A673 (cell line): ENCODE results near the gene FBXL2. TPM values are rescaled to one million over a fixed set of nuclear protein-coding genes. Genes with fewer than 3 reads are reported as not detected.

Source experiments
- BruUV-seq: library from RNA; stranded (reverse); fragments of 400-500 nt; replicated peaks from 2 replicates; lab custom pipeline; 2021; lab: Mats Ljungman, UMichigan
- CTCF ChIA-PET: fragments of 300-600 bp; sonication (Branson Sonifier 250); formaldehyde crosslinking; loops from one replicate; lab custom pipeline; 2022; ENCODE audit warnings: antibody characterized with exemption; lab: Charles Lee
- POLR2A ChIA-PET: fragments of 300-600 bp; sonication (Branson Sonifier 250); formaldehyde crosslinking; loops from one replicate; lab custom pipeline; 2022; ENCODE audit warnings: antibody characterized with exemption; ENCODE audit not compliant: low non-redundant PET; lab: Charles Lee
- DNase-seq: peaks from one replicate; pipeline ENCODE4 v3.0.0-alpha.2; 2015; ENCODE audit warnings: low spot score
- H3K27ac ChIP-seq: fragments of 200-600 bp; sonication (generic); 2 replicates; pipeline ENCODE4 v1.5.1; 2016; ENCODE audit warnings: mixed run types, low read depth, mild to moderate bottlenecking, mixed read lengths, antibody characterized with exemption, low read length; ENCODE audit not compliant: poor library complexity, severe bottlenecking
- H3K27me3 ChIP-seq: fragments of 200-600 bp; sonication (generic); replicated peaks from 2 replicates; pipeline ENCODE4 v1.6.1; 2017; ENCODE audit warnings: mixed run types, low read depth, mild to moderate bottlenecking, mixed read lengths, antibody characterized with exemption, low read length; ENCODE audit not compliant: insufficient read depth, poor library complexity
- H3K36me3 ChIP-seq: fragments of 200-600 bp; sonication (generic); 2 replicates; pipeline ENCODE4 v1.6.1; 2016; ENCODE audit warnings: mixed run types, mild to moderate bottlenecking, mixed read lengths, antibody characterized with exemption, low read length; ENCODE audit not compliant: insufficient read depth, poor library complexity, severe bottlenecking
- H3K4me1 ChIP-seq: fragments of 200-600 bp; sonication (generic); 2 replicates; pipeline ENCODE4 v1.6.1; 2017; ENCODE audit warnings: mixed run types, mild to moderate bottlenecking, mixed read lengths, antibody characterized with exemption, low read length; ENCODE audit not compliant: insufficient read depth, poor library complexity, severe bottlenecking
- H3K4me3 ChIP-seq: fragments of 200-600 bp; sonication (generic); 2 replicates; pipeline ENCODE4 v1.5.1; 2016; ENCODE audit warnings: low read depth, mixed run types, mild to moderate bottlenecking, mixed read lengths, low read length; ENCODE audit not compliant: poor library complexity, severe bottlenecking
- H3K9me3 ChIP-seq: fragments of 200-600 bp; sonication (generic); 2 replicates; pipeline ENCODE4 v1.6.1; 2016; ENCODE audit warnings: mixed run types, low read depth, mild to moderate bottlenecking, mixed read lengths, antibody characterized with exemption, low read length; ENCODE audit not compliant: poor library complexity, severe bottlenecking
- CTCF ChIP-seq: fragments of 300-800, 200-600 bp; sonication (generic); conservative IDR thresholded peaks from 2 replicates; pipeline ENCODE4 v1.5.1; 2017; ENCODE audit warnings: low read depth, mild to moderate bottlenecking, antibody characterized with exemption, low read length, moderate library complexity, mixed read lengths
- EZH2 ChIP-seq: fragments of 200-600 bp; sonication (generic); IDR thresholded peaks from 2 replicates; pipeline ENCODE4 v1.6.1; 2017; ENCODE audit warnings: borderline replicate concordance, low read depth, mild to moderate bottlenecking, mixed read lengths, antibody characterized with exemption, low read length; ENCODE audit not compliant: poor library complexity, severe bottlenecking
- intact Hi-C: fragments of 100-400 bp; cut with micrococcal nuclease; formaldehyde crosslinking; loops from one replicate; pipeline ENCODE4 v1.10.0; 2022; ENCODE audit not compliant: unreplicated experiment
- total RNA-seq: library from RNA; stranded (reverse); gene quantifications from 2 replicates; pipeline ENCODE4 v1.2.3, GENCODE V29; 2021

Gene FBXL2
- total RNA-seq, 1 experiment from 2014 or later, result 7.8 TPM

GRCh38 chr3:33394403-33395054, 117.3 kb downstream of the FBXL2 start:
- H3K4me1 ChIP-seq, result no peaks in the 10 kb centered on the region
- POLR2A ChIA-PET, result no interaction called here
- H3K4me3 ChIP-seq, result no peak overlapping the region
- no peak for DNase-seq
- no peak for TF ChIP-seq CTCF
- no peak for TF ChIP-seq EZH2
- CTCF ChIA-PET, result no interaction called here
- intact Hi-C loops, result no loop called here
- H3K9me3 ChIP-seq, result no peaks in the 10 kb centered on the region
- no peaks in the 10 kb centered on the region for H3K27me3 ChIP-seq
- H3K27ac ChIP-seq, result no peak overlapping the region
- BruUV-seq, result no TSS peak
- H3K36me3 ChIP-seq, result peaks cover 85% of the 10 kb centered on the region

GRCh38 chr3:33395900-33396299, 118.7 kb downstream of the FBXL2 start:
- Histone ChIP-seq H3K4me3 (no peak overlapping the region), H3K4me1 (no peaks in the 10 kb centered on the region), H3K27me3 (no peaks in the 10 kb centered on the region), H3K9me3 (no peaks in the 10 kb centered on the region), H3K27ac (no peak overlapping the region), H3K36me3 (peaks cover 91% of the 10 kb centered on the region)
- POLR2A ChIA-PET, result no interaction called here
- DNase-seq, result no peak
- CTCF ChIA-PET, result no interaction called here
- TF ChIP-seq CTCF (no peak), EZH2 (no peak)
- intact Hi-C loops, result no loop called here
- BruUV-seq, result no TSS peak

- H3K27ac ChIP-seq, result no peak overlapping the region
- intact Hi-C loops, result no loop called here
- no peaks in the 10 kb centered on the region for H3K4me1 ChIP-seq
- TF ChIP-seq CTCF (no peak), EZH2 (no peak)
- no peaks in the 10 kb centered on the region for H3K27me3 ChIP-seq
- BruUV-seq, result no TSS peak
- H3K4me3 ChIP-seq, result no peak overlapping the region
- H3K9me3 ChIP-seq, result no peaks in the 10 kb centered on the region
- DNase-seq, result no peak
- peaks cover 93% of the 10 kb centered on the region for H3K36me3 ChIP-seq
- POLR2A ChIA-PET, result no interaction called here
- CTCF ChIA-PET, result no interaction called here
These were observed 121.2 kb downstream of the FBXL2 start for GRCh38 chr3:33398410-33398809.
